Measurements from ENCODE around the gene PRKCB. TPM values are rescaled to one million over a fixed set of nuclear protein-coding genes. Genes with fewer than 3 reads are reported as not detected.
A peak's percentile ranks its signal among the peaks of the same experiment; 100 is the strongest.

The PRKCB gene
- total and polyA plus RNA-seq, 2 donors (not counting 1 experiment from before 2014, with no cell fraction given) = 0.01 TPM; not detected in 1

DNA sequence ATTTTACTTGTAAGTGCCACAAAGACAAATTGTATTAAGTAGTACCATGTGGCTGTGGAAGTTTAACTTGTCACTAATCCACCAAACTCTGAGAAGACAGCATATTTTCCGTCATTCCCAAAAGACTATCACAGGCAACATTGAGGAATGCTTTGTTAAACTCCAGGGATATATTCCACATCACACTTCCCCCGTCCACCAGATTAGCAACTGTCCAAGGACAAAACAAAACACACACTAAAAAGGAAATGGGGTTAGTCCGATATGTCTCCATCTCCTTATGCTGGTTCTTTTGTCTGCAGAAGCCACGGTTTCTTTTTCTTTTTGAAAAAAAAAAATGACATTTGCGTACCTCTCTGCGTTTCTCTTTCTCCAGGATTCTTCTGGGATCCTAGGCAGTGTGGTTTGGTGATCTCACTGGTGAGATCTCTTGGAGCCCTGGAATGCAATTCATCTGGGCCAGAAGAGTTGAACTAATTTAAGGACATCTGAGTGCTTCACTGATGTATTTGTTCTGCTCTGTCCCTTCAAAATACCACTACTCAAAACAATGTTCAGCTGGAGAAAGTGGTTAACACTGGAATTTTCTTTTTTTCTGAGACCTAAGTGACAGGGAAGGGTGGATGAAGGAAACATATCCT lies 40.6 kb downstream of the PRKCB start:
- H2AFZ ChIP-seq (ENCODE audit: low read length) = no peak overlapping the region
- no peaks in the 10 kb centered on the region for H3K9me3 ChIP-seq (ENCODE audit: control insufficient read depth, insufficient read depth, low read depth, low read length)
- H4K20me1 ChIP-seq (ENCODE audit: control insufficient read depth, extremely low read depth, insufficient read depth, low read length) = no peaks in the 10 kb centered on the region
- no peaks in the 10 kb centered on the region for H3K36me3 ChIP-seq (ENCODE audit: control insufficient read depth, insufficient read depth, low read length)
- H3K27me3 ChIP-seq (ENCODE audit: control insufficient read depth, insufficient read depth, low read length) = no peaks in the 10 kb centered on the region
- no peak overlapping the region for H3K4me3 ChIP-seq (replicated peaks in 1 of 4; ENCODE audit: control extremely low read depth in 1 of 4, insufficient read depth in 1 of 4, low read depth in 3 of 4, low read length in 4 of 4)
- no peak for TF ChIP-seq EZH2 (IDR thresholded peaks at IDR 0.05; ENCODE audit: low read length, missing control alignments)
- TF ChIP-seq CTCF (conservative IDR thresholded peaks at IDR 0.05 in 1 of 2, IDR thresholded peaks at IDR 0.05 in 1 of 2; ENCODE audit: low read depth in 1 of 2, low read length in 2 of 2) = no peak
- peak in 1 of 2 donors; percentile 1 for DNase-seq (ENCODE audit: low read depth in 2 of 2)
- no peak overlapping the region for H3K9ac ChIP-seq (ENCODE audit: insufficient read depth, low read length)
- H3K27ac ChIP-seq (ENCODE audit: insufficient read depth, low read length) = no peak overlapping the region
- H3K4me1 ChIP-seq (ENCODE audit: control insufficient read depth, extremely low read depth, insufficient read depth, low read length) = no peaks in the 10 kb centered on the region
- no peak overlapping the region for H3K4me2 ChIP-seq (ENCODE audit: extremely low read depth, insufficient read depth, low read length)
- no peaks in the 10 kb centered on the region for H3K79me2 ChIP-seq (ENCODE audit: control insufficient read depth, insufficient read depth, low read length)

GRCh38 chr16:23877107-23878070 lies 41.6 kb downstream of the PRKCB start:
- Histone ChIP-seq H3K4me3 (replicated peaks in 1 of 4; ENCODE audit: control extremely low read depth in 1 of 4, insufficient read depth in 1 of 4, low read depth in 3 of 4, low read length in 4 of 4) (no peak overlapping the region), H2AFZ (ENCODE audit: low read length) (no peak overlapping the region), H3K4me2 (ENCODE audit: extremely low read depth, insufficient read depth, low read length) (no peak overlapping the region), H3K9ac (ENCODE audit: insufficient read depth, low read length) (no peak overlapping the region), H3K36me3 (ENCODE audit: control insufficient read depth, insufficient read depth, low read length) (no peaks in the 10 kb centered on the region), H3K4me1 (ENCODE audit: control insufficient read depth, extremely low read depth, insufficient read depth, low read length) (no peaks in the 10 kb centered on the region), H3K79me2 (ENCODE audit: control insufficient read depth, insufficient read depth, low read length) (no peaks in the 10 kb centered on the region), H3K9me3 (ENCODE audit: control insufficient read depth, insufficient read depth, low read depth, low read length) (no peaks in the 10 kb centered on the region), H4K20me1 (ENCODE audit: control insufficient read depth, extremely low read depth, insufficient read depth, low read length) (no peaks in the 10 kb centered on the region), H3K27ac (ENCODE audit: insufficient read depth, low read length) (no peak overlapping the region), H3K27me3 (ENCODE audit: control insufficient read depth, insufficient read depth, low read length) (no peaks in the 10 kb centered on the region)
- DNase-seq (ENCODE audit: low read depth in 2 of 2) = no peak
- TF ChIP-seq EZH2 (IDR thresholded peaks at IDR 0.05; ENCODE audit: low read length, missing control alignments) = no peak
- TF ChIP-seq CTCF (conservative IDR thresholded peaks at IDR 0.05 in 1 of 2, IDR thresholded peaks at IDR 0.05 in 1 of 2; ENCODE audit: low read depth in 1 of 2, low read length in 2 of 2) = no peak

DNA sequence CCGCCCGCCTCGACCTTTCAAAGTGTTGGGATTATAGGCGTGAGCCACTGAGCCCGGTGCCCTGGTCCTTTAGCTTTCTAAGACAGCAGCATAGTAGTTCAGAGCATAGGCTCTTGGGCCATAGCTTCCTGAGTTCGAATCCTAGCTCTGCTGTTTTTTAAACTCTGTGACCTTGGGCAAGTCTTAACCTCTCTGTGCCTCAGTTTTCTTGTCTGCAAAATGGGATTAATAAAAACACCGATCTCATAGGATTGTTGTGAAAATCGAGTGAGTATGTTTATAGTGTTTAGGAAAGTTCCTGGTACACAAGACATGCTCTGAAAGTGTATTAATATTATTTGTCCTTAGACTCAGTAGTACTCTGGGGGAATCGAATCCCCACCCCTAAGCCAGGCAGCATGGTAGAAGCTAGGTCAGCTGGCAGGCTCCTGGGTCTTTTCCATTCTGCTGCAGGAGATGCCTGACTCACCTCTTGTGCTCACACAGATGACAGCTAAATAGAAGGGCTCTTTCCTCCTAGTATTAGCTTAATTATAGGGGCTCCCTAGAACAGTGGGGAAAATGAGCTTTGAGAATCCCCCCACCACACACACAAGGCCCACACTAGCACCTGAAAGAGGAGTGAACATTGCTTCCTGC lies 44.1 kb downstream of the PRKCB start:
- Histone ChIP-seq H3K27me3 (ENCODE audit: control insufficient read depth, insufficient read depth, low read length) (no peaks in the 10 kb centered on the region), H3K4me2 (ENCODE audit: extremely low read depth, insufficient read depth, low read length) (no peak overlapping the region), H3K27ac (ENCODE audit: insufficient read depth, low read length) (no peak overlapping the region), H3K4me1 (ENCODE audit: control insufficient read depth, extremely low read depth, insufficient read depth, low read length) (no peaks in the 10 kb centered on the region), H3K9ac (ENCODE audit: insufficient read depth, low read length) (no peak overlapping the region), H2AFZ (ENCODE audit: low read length) (no peak overlapping the region), H4K20me1 (ENCODE audit: control insufficient read depth, extremely low read depth, insufficient read depth, low read length) (no peaks in the 10 kb centered on the region), H3K9me3 (ENCODE audit: control insufficient read depth, insufficient read depth, low read depth, low read length) (no peaks in the 10 kb centered on the region), H3K4me3 (replicated peaks in 1 of 4; ENCODE audit: control extremely low read depth in 1 of 4, insufficient read depth in 1 of 4, low read depth in 3 of 4, low read length in 4 of 4) (no peak overlapping the region), H3K79me2 (ENCODE audit: control insufficient read depth, insufficient read depth, low read length) (no peaks in the 10 kb centered on the region), H3K36me3 (ENCODE audit: control insufficient read depth, insufficient read depth, low read length) (no peaks in the 10 kb centered on the region)
- DNase-seq (ENCODE audit: low read depth in 2 of 2) = no peak
- TF ChIP-seq CTCF (conservative IDR thresholded peaks at IDR 0.05 in 1 of 2, IDR thresholded peaks at IDR 0.05 in 1 of 2; ENCODE audit: low read depth in 1 of 2, low read length in 2 of 2) (no peak), EZH2 (IDR thresholded peaks at IDR 0.05; ENCODE audit: low read length, missing control alignments) (no peak)
